Tongue (tissue), 2 donors: ENCODE data around the gene FAM222B. TPM values are rescaled to one million over a fixed set of nuclear protein-coding genes. Genes with fewer than 3 reads are reported as not detected.
"Not testable (repeated sequence)": the region's sequence is repeated elsewhere in the genome, so short reads cannot be mapped to it uniquely, and the experiment has no call there.

Experiments
- DNase-seq: peaks from one replicate; pipeline ENCODE4 v3.0.0-alpha.2; 2015
- total RNA-seq: library from RNA; depleted of rRNA; stranded (reverse); fragments of >200 nt; gene quantifications from one replicate; pipeline ENCODE4 v1.2.3, GENCODE V29; 2014

Gene FAM222B
- total RNA-seq, 1 donor from 2014 or later: 3.2 TPM

- DNase-seq: no peak
Measured at GRCh38 chr17:28871056-28871579, 28.5 kb upstream of the FAM222B start.

GRCh38 chr17:28867276-28867675 is 24.7 kb upstream of the FAM222B start:
- DNase-seq: no peak

- DNase-seq: no peak
Measured at GRCh38 chr17:28865946-28866752, 23.6 kb upstream of the FAM222B start.

- no peak for DNase-seq
Measured at GRCh38 chr17:28864991-28865849, 22.6 kb upstream of the FAM222B start.

- no peak for DNase-seq
Measured at GRCh38 chr17:28863953-28864352, 21.4 kb upstream of the FAM222B start.

- DNase-seq: no peak
Measured at GRCh38 chr17:28862561-28862960, 20.0 kb upstream of the FAM222B start.

- no peak for DNase-seq
Measured at GRCh38 chr17:28861393-28862203, 19.0 kb upstream of the FAM222B start.

GRCh38 chr17:28860363-28860808 is 17.8 kb upstream of the FAM222B start:
- DNase-seq: no peak

- no peak for DNase-seq
Measured at GRCh38 chr17:28858801-28859355, 16.3 kb upstream of the FAM222B start.

- no peak for DNase-seq
Measured at GRCh38 chr17:28857905-28858800, 15.6 kb upstream of the FAM222B start.

GRCh38 chr17:28856028-28856574 is 13.5 kb upstream of the FAM222B start:
- no peak for DNase-seq

- no peak for DNase-seq
Measured at GRCh38 chr17:28855336-28855679, 12.7 kb upstream of the FAM222B start.

- DNase-seq: peak; percentile 96
Measured at GRCh38 chr17:28854457-28855335, 12.1 kb upstream of the FAM222B start, which contains the start of gene ERAL1. Gene ERAL1 (plus strand): TSS chr17:28855016. CDS start chr17:28855035, 19 bp downstream.

GRCh38 chr17:28853295-28853694 is 10.7 kb upstream of the FAM222B start:
- DNase-seq: no peak

GRCh38 chr17:28849281-28849680 is 6.7 kb upstream of the FAM222B start:
- no peak for DNase-seq

GRCh38 chr17:28848667-28849066 is 6.1 kb upstream of the FAM222B start:
- DNase-seq: not testable (repeated sequence)

- DNase-seq: not testable (repeated sequence)
Measured at GRCh38 chr17:28846699-28847098, 4.1 kb upstream of the FAM222B start.

- DNase-seq: no peak
Measured at GRCh38 chr17:28846231-28846630, 3.6 kb upstream of the FAM222B start.

GRCh38 chr17:28843816-28844148 is 1.2 kb upstream of the FAM222B start:
- DNase-seq: no peak
